Stimulated activated naive CD8-positive, alpha-beta T cell treated with anti-CD3 and anti-CD28 coated beads, Interleukin-15, Interleukin-2, amounts not matched to agents 100 U/mL and 50 U/mL, for 24 hours (primary cell): ENCODE measurements around the gene KHSRP.
"Not testable (repeated sequence)": the region's sequence is repeated elsewhere in the genome, so short reads cannot be mapped to it uniquely, and the experiment has no call there.

Source experiments
- ATAC-seq: fragments of 150-1000 bp; cut with Tn5 transposase; one replicate; pipeline ENCODE4 v1.10.0; 2021
- DNase-seq: peaks from one replicate; pipeline ENCODE4 v3.0.0; 2021

Gene KHSRP

DNA sequence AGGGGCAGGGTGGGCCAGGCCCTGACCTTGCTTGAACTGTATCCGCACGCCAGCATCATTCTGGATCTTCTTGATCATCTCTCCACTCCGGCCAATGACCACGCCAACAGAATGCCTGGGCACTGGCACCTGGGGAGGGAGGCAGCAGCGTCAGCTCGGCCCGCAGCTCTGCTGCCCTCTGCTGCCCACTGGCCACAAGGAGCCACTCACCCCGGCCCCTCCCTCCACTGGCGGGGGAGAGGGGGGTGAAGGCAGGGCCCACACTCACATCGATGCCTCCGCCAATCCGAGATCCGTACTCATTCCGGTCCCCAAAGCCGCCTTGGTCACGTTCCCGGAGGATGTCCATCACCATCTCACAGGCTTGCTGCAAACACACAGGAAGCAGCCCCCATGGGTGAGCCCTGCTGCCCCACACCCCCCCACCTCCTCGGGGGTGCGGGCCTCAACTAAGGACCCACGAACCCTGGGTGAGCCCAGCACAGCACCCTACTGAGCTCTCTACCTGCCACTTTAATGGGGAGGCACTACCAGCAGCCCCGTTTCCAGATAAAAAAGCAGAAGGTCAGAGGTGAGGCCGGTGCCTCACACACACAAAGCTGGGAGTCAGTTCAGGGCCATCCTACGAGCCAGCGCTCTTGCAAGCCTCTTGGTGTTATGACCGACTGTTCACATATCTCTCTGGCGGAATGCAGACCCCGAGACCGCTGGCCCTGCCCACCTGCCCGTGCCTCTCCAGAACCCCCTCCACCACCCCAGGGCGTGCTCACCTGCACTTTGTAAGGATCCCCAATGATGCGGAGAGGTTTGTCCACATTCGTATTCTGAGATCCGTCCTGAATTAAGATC, 6.7 kb downstream of the KHSRP start:
- ATAC-seq (no peak), DNase-seq (no peak)

DNA sequence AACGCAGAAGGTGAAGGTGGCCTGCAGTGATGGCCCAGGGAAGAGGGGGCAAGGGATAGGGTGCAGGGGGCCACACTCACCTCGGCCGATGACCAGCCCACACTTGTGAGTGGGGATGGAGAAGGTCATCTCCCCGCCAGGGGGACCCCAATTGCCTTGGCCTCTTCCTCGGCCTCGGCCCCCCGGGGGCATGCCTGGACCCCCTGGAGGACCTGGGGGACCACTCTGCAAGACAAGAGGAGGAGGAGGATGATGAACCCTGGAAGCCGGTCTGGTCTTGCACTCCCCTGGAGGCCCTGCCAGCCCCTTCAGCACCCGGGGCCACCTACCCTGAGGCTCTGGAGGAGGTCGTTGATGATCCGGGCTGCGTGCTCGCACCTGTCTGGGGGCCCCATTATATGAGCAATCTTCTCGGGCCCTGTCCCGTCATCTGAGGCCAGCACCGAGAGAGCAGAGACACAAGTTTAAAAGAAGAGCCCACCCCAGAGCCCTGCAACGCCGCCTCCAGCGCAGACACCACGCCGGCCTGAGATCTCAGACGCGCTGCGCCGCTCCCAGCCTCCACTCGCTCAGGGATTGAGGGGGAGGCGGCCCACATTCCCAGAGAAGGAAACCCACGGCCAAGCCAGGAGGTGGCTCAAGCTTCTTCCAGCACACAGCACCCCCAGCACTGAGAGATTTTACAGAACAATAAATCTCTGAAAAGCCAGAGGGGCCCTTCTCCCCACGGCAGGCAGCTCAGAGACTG, 7.8 kb downstream of the KHSRP start:
- ATAC-seq (no peak), DNase-seq (no peak)

- no peak for DNase-seq
- ATAC-seq = no peak
These were observed 8.9 kb downstream of the KHSRP start for GRCh38 chr19:6415591-6416190.

GRCh38 chr19:6414793-6415590, 9.6 kb downstream of the KHSRP start:
- ATAC-seq (no peak), DNase-seq (no peak)

DNA sequence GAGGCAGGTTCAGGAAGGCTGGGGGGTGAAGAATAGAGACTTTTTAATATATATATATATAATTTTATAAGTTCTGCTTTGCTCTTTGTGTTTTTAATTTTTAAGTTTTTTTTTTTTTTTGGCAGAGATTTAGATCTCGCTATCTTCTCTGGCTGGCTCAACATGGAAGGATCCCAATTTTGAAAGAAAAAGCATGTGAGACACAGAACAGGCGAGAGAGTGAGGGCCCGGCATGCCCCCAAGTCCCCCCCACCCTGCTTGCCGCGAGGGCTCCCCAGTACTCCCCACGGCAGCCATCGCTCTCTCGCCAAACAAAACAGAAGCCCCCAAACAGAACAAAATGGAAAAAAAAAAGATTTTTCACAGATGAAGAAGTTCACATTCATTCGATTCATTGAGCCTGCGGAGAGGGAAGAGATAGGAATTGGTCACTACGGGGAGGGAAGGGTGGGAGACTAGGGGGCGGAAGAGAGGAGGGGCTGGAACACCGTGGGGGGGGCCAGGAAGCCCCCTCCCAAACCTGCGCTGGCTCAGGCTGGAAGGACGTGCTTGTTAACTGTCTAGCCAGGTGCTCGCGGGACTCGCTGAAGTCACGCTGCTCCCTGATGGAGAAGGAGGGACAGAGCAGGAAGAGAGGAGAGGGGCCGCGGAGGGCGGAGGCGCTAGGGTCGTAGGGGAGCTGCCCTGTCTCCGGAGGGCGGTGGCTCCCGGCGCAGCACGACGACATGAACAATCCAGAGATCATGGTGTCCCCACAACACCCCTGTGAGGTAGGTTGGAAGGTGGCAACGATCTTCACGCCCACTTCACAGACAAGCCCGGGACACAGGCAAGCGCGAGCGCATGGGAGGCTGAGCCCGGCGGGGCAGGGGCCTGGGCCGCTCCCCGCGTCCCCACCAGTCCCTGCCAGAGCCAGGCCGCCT, 10.6 kb downstream of the KHSRP start:
- DNase-seq = no peak

DNA sequence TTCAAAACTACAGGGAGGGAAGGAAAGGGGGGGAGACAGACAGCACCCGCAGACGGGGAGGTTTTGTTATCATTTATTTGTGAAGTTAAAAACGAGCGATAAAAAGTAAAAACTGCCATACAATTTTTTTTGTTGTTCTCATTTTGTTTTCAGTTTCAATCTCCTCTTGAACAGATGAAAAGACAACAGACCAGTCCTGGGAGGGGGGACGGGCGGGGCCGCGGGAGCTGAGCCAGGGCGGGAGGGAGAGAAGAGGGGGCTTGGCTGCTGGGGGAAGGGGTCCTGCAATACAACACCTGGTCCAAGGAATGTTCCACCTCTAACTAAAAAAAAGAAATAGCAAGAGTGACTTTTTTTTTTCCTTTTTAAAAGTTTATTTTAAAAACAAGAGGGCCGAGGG, 11.3 kb downstream of the KHSRP start:
- DNase-seq (no peak), ATAC-seq (no peak)

More for the DNA sequence above, 10.6 kb downstream of the KHSRP start:
- no peak for ATAC-seq

DNA sequence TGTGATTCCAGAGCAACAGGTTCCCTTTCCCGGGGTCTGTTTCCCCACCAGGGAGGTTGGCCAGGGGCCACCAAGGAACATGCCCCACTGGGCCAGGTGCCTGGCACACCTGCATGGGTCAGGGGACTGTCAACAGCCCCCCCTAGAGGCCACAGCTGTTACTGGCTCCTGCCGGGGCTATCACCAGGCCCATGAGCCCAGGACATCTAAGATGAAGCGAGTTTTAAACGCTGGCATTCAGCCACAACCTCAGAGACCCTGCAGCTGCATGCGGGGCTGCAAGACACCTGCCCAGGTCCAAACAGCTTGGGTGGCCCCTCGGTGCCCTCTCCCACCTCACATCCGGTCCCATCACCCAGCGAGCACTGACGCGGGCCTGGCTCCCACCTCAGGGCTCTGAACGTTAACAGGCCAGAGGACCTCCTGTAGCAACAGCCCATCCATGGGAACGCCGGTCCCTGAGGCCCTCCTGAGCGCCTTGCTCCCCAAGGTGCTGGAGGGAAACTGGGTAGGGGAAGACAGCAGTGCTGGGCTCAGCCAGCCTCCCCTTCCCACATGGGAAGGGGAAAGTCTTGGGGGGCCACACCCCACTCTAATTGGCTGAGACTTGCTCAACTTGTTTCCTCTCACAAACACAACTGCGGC, 12.0 kb downstream of the KHSRP start:
- DNase-seq (peak; percentile 66), ATAC-seq (peak; percentile 65)

- peak; percentile 8 for ATAC-seq
- DNase-seq = no peak
These were observed 12.6 kb downstream of the KHSRP start for GRCh38 chr19:6412061-6412446.

- DNase-seq (no peak), ATAC-seq (no peak)
These were observed 15.3 kb downstream of the KHSRP start for GRCh38 chr19:6409346-6409745.

- DNase-seq = no peak
- ATAC-seq = no peak
These were observed 18.2 kb downstream of the KHSRP start for GRCh38 chr19:6406401-6406800.

- no peak for DNase-seq
- ATAC-seq = no peak
These were observed 21.6 kb downstream of the KHSRP start for GRCh38 chr19:6402837-6403608.

DNA sequence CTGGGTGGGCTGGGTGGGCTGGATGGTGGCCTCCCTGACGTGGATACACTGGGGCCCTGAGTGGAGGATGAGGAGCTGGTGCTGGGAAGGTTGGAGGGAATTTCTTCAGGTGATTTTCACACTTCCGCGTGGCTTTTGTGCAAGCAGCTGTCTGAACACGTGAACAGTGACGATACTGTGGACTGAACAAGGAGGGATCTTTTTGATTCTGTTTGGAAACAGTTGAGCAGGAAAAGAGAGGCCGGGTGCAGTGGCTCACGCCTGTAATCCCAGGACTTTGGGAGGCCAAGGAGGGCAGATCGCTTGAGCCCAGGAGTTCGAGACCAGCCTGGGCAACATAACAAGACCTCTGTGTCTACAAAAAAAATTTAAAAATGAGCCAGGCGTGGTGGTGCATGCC, 22.6 kb downstream of the KHSRP start:
- ATAC-seq (no peak), DNase-seq (no peak)

GRCh38 chr19:6400062-6400944, 24.3 kb downstream of the KHSRP start:
- ATAC-seq, DNase-seq: not testable (repeated sequence)

DNA sequence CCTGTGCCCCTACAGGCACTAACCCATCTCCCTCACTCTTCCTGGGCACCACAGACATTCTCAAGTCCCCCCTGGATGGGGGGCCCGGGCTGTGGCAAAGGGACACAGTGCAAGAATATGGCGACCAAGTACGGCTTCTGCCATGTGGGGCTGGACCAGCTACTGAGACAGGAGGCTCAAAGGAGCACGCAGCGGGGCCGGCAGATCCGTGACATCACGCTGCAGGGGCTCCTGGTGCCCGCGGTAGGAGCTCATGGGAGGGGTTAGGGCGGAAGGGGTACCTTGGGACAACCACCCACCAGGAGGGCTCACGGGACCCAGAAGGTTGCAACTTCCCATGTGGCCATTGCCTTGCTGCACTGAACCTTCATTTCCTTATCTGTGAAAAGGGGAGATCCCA, 28.3 kb downstream of the KHSRP start:
- no peak for DNase-seq
- no peak for ATAC-seq

- ATAC-seq = no peak
- no peak for DNase-seq
These were observed 29.8 kb downstream of the KHSRP start for GRCh38 chr19:6394831-6395230.

- DNase-seq (no peak), ATAC-seq (no peak)
These were observed 30.6 kb downstream of the KHSRP start for GRCh38 chr19:6393983-6394412.

GRCh38 chr19:6393074-6393982, 31.3 kb downstream of the KHSRP start, which contains the start of gene GTF2F1:
Gene GTF2F1 (minus strand): TSS chr19:6393164. CDS start chr19:6392995, 169 bp downstream.
- DNase-seq = peak; percentile 97
- peak; percentile 87 for ATAC-seq
